Tibial nerve (tissue), 4 donors: Measurements from ENCODE around the gene GJB2.

Source experiments
- EP300 ChIP-seq, 2 donors: sonication (generic); formaldehyde crosslinking; IDR thresholded peaks; one replicate each; pipeline ENCODE4 v1.6.1; 2017; ENCODE audit warnings: antibody characterized with exemption in 2 of 2, mild to moderate bottlenecking in 1 of 2
- TF ChIP-seq, protein P1 (sequence below), 5 experiments: fragments of 200-600 bp in 3 of 5; fragments of 450-650 bp in 2 of 5; sonication (generic) in 3 of 5; IDR thresholded peaks; one replicate each; pipeline ENCODE4 v1.5.1; 2016 to 2019; ENCODE audit warnings: antibody characterized with exemption in 5 of 5, mild to moderate bottlenecking in 3 of 5, moderate library complexity in 2 of 5

- TF ChIP-seq, protein P1, sequence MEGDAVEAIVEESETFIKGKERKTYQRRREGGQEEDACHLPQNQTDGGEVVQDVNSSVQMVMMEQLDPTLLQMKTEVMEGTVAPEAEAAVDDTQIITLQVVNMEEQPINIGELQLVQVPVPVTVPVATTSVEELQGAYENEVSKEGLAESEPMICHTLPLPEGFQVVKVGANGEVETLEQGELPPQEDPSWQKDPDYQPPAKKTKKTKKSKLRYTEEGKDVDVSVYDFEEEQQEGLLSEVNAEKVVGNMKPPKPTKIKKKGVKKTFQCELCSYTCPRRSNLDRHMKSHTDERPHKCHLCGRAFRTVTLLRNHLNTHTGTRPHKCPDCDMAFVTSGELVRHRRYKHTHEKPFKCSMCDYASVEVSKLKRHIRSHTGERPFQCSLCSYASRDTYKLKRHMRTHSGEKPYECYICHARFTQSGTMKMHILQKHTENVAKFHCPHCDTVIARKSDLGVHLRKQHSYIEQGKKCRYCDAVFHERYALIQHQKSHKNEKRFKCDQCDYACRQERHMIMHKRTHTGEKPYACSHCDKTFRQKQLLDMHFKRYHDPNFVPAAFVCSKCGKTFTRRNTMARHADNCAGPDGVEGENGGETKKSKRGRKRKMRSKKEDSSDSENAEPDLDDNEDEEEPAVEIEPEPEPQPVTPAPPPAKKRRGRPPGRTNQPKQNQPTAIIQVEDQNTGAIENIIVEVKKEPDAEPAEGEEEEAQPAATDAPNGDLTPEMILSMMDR (IDR thresholded peaks at IDR 0.05), result no peak
- no peak for TF ChIP-seq EP300 (IDR thresholded peaks at IDR 0.05)
Observed at GRCh38 chr13:20137875-20138274, 54.9 kb downstream of the GJB2 start.
